Left colon (tissue), 2 donors: ENCODE results near the gene RTL1. TPM values are rescaled to one million over a fixed set of nuclear protein-coding genes. Genes with fewer than 3 reads are reported as not detected.

Experiments
- ATAC-seq: fragments of 200-7000 bp; cut with Tn5 transposase; one replicate; pipeline ENCODE4 v1.9.1; 2020; ENCODE audit warnings: mild to moderate bottlenecking, moderate library complexity
- DNase-seq, 2 donors: peaks; one replicate each; pipeline ENCODE4 v3.0.0-alpha.2; 2020
- intact Hi-C, 2 donors: fragments of 100-400 bp; cut with DNase I in 1 of 2; cut with micrococcal nuclease in 1 of 2; formaldehyde crosslinking; loops; one replicate each; pipeline versions ENCODE4 v1.11.2 to v1.14.0; 2022; cut with DNase I, micrococcal nuclease
- total RNA-seq, 2 donors: library from RNA; stranded (reverse); fragmentation: NEBNext Ultra II Directional; extraction: Animal tissue kit (Norgen Biotek cat#: 25700); gene quantifications; one replicate each; pipeline ENCODE4 v1.2.1, GENCODE V29; 2021
- donor health status: DM: no; HTN: no; CAD: no.
- donor health status: DM: yes; HTN: yes; CAD: no.

RTL1 gene
- total RNA-seq, 2 donors from 2014 or later = not detected

DNA sequence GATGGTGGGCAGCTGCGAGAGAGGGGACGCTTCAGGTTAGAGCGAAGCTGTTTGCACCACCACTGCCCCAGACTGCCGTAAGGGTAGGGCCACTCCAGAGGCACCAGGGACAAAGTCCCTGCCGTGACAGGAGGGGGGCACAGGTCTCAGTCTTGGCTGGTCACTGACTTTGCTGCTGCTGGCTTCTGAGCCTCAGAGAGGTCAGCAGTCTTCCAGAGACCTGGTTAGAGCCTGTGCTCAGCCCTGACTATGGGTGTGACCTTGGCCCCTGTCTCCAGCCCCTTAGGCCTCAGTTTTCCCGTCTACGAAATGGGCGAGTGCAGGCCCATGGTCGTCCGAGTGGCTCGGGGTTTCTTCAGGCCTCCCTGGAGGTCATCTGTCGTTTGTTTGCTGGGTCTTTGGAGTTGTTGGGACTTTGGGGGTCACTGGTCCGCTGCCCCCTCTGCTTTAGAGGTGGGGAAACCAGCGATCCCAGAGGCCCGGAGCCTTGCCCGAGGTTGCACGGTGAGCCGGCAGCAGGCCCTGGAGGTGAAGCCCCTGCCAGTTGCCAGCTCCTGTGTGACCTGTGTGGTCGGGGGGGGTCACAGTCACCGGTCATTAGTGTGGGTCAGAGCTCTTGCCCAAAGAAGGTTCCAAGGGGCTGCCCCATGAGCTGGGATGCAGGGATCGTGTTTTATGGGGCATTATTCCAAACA lies 62.3 kb downstream of the RTL1 start:
- intact Hi-C loops = no loop called here
- no peak for DNase-seq
- ATAC-seq = no peak

- ATAC-seq = no peak
- intact Hi-C loops = no loop called here
- no peak for DNase-seq
Measured at GRCh38 chr14:100840286-100841065, 63.0 kb downstream of the RTL1 start.

DNA sequence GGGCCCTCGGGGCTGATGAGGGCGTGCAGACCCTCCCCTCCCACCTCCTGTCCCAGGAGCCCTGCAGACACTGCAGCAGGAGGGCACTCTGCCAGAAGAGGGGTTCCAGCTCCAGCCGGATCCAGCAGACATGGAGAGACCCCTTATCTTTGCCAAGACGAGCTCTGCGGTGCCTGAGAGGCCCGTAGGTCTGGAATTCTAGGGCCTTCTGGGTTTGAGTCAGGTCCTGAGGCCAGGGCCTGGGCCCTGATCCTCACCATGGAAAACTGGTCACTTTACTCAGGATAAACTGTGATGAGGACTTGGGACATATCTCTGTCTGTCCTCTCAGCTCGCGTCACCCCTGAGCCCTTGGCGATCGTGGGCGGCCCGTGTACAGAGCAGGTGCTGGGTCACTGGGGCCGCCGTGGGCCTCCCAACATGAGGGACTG lies 63.8 kb downstream of the RTL1 start:
- intact Hi-C loops = no loop called here
- no peak for DNase-seq

GRCh38 chr14:100839315-100839585 lies 64.3 kb downstream of the RTL1 start:
- DNase-seq = no peak
- intact Hi-C loops = no loop called here
- ATAC-seq = no peak

More for the DNA sequence above, 63.8 kb downstream of the RTL1 start:
- ATAC-seq = no peak

- no peak for ATAC-seq
- intact Hi-C loops = no loop called here
- no peak for DNase-seq
Measured at GRCh38 chr14:100838493-100839314, 64.8 kb downstream of the RTL1 start.

DNA sequence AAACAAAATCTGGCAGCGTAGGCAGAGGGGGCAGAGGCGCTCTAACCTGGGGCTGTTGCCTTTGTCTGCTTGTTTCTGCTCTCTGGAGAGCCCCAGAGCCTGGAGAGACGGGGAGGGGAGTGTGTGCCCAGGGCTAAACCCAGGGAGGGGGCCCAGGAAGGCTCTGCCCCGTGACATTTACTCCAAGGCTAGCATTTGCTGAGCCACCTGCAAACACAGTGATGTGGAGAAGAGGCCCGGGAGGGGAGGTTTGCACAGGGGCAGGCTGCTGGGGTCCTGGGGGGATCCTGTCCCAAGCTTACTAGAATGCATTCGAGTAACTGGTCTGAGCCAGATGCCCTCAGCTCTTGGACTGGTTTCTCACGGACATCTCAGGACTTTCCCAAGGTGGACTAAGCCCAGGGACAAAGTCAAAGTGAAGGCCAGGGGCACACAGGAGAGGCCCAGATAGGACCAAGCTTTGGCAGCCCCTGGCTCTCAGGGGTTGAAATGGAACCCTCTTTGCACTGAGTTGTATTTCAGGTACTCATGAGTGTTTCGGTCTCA lies 65.6 kb downstream of the RTL1 start:
- ATAC-seq (no peak), DNase-seq (no peak)
- intact Hi-C loops = no loop called here

GRCh38 chr14:100836941-100837804 lies 66.3 kb downstream of the RTL1 start:
- ATAC-seq (no peak), DNase-seq (no peak)
- intact Hi-C loops = no loop called here

GRCh38 chr14:100836311-100836805 lies 67.2 kb downstream of the RTL1 start:
- intact Hi-C loops = no loop called here
- DNase-seq (no peak), ATAC-seq (no peak)

DNA sequence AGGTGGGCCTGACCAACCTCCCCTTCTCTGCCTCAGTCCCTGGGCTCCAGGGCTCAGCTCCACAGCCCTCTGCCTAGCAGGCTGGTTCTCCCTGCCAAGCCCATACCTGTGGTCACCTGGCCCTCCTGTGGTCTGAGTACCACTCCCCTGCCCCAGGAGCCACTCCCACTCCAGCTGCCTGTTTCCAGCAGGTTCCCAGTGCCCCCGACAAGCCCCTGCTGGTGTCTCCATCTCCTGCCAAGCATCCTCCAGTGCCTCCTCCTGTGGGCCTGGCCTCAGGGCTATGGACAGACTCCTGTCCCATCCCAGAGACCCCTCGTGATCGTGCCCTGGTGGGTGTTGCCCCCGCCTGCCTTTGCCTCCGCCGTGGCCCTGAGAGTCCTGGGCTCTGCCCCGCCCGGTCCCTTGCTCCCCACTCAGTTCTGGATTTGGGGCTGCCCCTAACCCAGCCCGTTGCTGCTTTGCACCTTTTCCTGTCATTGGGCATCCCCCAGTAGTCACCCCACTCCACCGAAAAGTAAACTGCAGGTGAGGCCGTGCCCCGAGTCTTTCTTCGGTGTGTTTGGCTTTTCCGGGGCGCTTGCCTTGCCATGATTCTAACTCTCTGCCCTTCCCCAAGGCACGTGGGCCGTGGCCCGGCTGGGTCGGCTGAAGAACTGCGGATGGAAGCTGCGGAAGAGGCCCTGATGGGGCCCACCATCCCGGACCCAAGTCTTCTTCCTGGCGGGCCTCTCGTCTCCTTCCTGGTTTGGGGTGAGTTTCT lies 67.8 kb downstream of the RTL1 start:
- ATAC-seq = no peak
- intact Hi-C loops = no loop called here
- no peak for DNase-seq

GRCh38 chr14:100834794-100835547 lies 68.6 kb downstream of the RTL1 start:
- ATAC-seq (no peak), DNase-seq (no peak)
- intact Hi-C loops = no loop called here

DNA sequence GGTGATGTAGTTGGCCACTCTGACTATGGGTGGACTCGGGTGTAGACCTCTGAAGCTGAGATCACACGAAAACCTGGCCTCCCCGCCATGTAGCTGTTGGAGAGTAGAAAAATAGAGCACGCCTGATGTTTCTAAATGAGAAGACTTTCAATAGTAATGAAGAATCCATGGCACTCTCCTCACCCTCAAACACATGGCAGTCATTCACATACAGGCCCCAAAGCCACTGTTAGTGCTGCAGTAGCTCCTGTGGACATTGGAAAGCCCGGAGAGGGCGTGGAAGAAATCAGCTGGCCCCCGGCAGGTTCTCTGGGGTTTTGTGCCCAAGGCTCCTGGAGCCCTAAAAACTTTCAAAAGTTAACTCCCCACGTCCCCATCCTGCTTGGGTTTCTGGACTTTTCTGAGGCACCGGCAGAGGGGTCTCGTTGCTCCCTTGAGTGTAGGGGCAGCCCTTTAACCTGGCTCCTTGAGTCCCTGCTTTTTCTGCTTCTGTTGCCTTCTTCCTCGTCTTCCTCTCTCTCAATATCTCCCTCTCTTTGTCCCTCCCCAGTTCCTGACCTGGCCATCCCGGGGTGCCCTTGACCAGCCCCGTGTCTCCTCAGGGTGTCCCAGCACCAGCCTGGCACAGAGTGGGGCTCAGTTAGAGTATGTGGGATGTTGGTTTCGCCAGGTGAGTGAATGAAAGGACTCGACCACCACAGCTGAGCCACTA lies 69.3 kb downstream of the RTL1 start:
- ATAC-seq (no peak), DNase-seq (no peak)
- intact Hi-C loops = no loop called here

DNA sequence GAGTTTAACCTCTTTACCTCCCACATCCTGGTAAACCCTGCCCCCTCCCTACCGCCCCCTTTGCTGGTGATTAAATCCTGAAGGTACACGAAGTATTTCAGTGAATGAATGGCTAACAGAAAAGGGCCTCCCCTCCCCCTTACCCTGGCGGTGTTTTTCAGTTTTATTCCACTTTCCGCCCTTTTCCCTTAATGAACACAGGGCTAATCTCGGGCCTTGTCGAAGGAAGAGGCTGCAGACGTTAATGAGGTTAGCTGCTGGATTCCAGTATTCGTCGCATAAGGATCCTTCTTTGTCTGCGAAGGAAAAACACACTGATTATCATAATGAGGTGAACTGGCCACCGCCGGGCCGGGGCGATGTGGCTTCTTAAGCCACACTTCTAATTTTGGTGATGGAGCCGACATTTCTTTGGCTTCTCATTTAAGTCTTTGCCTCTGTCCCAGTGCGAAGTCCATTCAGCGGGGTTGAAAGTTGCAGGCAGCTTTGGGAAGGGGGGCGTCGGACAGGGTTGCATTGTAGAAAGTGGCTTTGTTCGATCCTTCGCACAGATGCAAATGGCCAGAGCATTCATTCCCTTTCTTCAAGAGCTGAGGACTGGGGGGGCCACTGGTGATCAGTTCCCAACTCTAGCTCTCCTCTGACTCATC lies 71.1 kb downstream of the RTL1 start:
- ATAC-seq (no peak), DNase-seq (no peak)
- intact Hi-C loops = no loop called here

DNA sequence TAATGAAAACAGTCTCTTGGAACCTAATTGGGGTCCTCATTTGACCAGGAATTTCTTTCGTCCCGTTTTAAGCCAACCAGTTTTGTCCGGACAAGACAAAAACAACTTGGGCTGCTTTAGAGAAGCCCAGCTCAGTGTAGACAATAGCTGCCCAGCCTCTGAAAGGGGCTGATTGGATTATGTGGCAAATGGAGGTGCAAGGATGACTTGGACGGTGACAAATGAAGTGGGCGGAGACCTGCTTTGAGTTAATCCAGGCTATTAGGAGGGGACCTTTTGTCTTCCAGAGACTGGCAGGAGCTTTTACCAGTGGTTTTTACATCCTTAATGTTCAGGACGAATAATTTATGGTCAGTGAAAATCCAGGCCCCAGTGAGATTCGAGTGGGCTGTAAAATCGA lies 72.8 kb downstream of the RTL1 start:
- ATAC-seq (no peak), DNase-seq (no peak)
- intact Hi-C loops = no loop called here
